ENCODE measurements around the gene PRKG1. TPM values are rescaled to one million over a fixed set of nuclear protein-coding genes. Genes with fewer than 3 reads are reported as not detected.

The PRKG1 gene
- total RNA-seq, 1 experiment from 2014 or later: 10.4 TPM

DNA sequence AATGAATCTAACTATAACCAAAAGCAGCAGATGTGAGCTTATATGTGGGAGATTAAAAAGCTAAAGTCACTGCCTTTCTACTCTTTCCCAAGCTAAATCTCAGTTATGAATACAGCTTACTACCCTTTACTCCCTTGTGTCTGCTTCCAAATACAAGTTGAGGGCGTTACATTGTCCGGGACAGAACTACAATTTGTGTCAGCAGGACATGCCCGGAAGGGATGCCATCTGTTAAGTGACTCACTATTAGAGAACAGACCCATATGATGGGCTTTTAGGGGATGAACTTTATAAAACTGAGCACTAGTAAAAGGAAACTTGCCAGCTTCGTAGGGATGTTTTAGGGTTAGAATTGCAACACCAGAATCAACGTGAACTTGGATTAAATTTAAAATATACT, 924.8 kb downstream of the PRKG1 start:
- H3K36me3 Mint-ChIP-seq (ENCODE audit: insufficient read depth in 1 of 3, low read depth in 3 of 3): no peaks in the 10 kb centered on the region
- WGBS (ENCODE audit: extremely low coverage, insufficient read length, low lambda C conversion rate): no CpG with 5 or more reads among the region's 5 CpGs
- H2BK12ac ChIP-seq (ENCODE audit: insufficient read length, low read depth, low read length): no peak overlapping the region
- H3K4me2 ChIP-seq (ENCODE audit: insufficient read depth, insufficient read length, low read length): no peak overlapping the region
- no peaks in the 10 kb centered on the region for H3K79me1 ChIP-seq (ENCODE audit: insufficient read depth, low read depth, low read length, poor library complexity, severe bottlenecking)
- no peak overlapping the region for H2BK120ac ChIP-seq (ENCODE audit: low read depth, low read length, poor library complexity, severe bottlenecking)
- H3K79me2 ChIP-seq (ENCODE audit: insufficient read depth, low read length): no peaks in the 10 kb centered on the region
- no peak overlapping the region for H2AFZ ChIP-seq (ENCODE audit: low read length)
- no peaks in the 10 kb centered on the region for H3K4me1 Mint-ChIP-seq
- no peak overlapping the region for H4K91ac ChIP-seq (ENCODE audit: insufficient read length, low read depth, low read length)
- no peak overlapping the region for H2BK20ac ChIP-seq (ENCODE audit: low read depth, low read length, poor library complexity, severe bottlenecking)
- no peak overlapping the region for H3K23ac ChIP-seq (ENCODE audit: insufficient read length, low read depth, low read length)
- H3K27ac ChIP-seq (ENCODE audit: insufficient read length, low read depth, low read length): no peak overlapping the region
- no peaks in the 10 kb centered on the region for H4K20me1 ChIP-seq (ENCODE audit: control insufficient read depth, insufficient read depth, insufficient read length)
- H2AK5ac ChIP-seq (ENCODE audit: insufficient read length, low read length): no peak overlapping the region
- no peak overlapping the region for H3K18ac ChIP-seq (ENCODE audit: insufficient read length, low read depth, low read length)
- no peak overlapping the region for H4K8ac ChIP-seq (replicated peaks; ENCODE audit: insufficient read length, low read depth, low read length)
- no peaks in the 10 kb centered on the region for H3K4me1 ChIP-seq (ENCODE audit: insufficient read depth, low read length)
- no peaks in the 10 kb centered on the region for H3K9me3 Mint-ChIP-seq
- H3K9me3 ChIP-seq (ENCODE audit: control insufficient read depth, low read depth, low read length): no peaks in the 10 kb centered on the region
- H3K27me3 Mint-ChIP-seq (ENCODE audit: low read depth): no peaks in the 10 kb centered on the region
- H3K27ac Mint-ChIP-seq: no peak overlapping the region
- no peak overlapping the region for H3K9ac ChIP-seq (ENCODE audit: extremely low read depth, insufficient read length, low read length)
- H3K4me3 Mint-ChIP-seq: no peak overlapping the region
- TF ChIP-seq, protein P1, sequence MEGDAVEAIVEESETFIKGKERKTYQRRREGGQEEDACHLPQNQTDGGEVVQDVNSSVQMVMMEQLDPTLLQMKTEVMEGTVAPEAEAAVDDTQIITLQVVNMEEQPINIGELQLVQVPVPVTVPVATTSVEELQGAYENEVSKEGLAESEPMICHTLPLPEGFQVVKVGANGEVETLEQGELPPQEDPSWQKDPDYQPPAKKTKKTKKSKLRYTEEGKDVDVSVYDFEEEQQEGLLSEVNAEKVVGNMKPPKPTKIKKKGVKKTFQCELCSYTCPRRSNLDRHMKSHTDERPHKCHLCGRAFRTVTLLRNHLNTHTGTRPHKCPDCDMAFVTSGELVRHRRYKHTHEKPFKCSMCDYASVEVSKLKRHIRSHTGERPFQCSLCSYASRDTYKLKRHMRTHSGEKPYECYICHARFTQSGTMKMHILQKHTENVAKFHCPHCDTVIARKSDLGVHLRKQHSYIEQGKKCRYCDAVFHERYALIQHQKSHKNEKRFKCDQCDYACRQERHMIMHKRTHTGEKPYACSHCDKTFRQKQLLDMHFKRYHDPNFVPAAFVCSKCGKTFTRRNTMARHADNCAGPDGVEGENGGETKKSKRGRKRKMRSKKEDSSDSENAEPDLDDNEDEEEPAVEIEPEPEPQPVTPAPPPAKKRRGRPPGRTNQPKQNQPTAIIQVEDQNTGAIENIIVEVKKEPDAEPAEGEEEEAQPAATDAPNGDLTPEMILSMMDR (conservative IDR thresholded peaks at IDR 0.05): no peak
- no peak overlapping the region for H3K56ac ChIP-seq (ENCODE audit: insufficient read length, low read depth, low read length)
- no peak overlapping the region for H3T11ph ChIP-seq (ENCODE audit: low read length)
- H3K27me3 ChIP-seq (ENCODE audit: insufficient read depth, low read length): no peaks in the 10 kb centered on the region
- DNase-seq: no peak
- H2BK15ac ChIP-seq (ENCODE audit: low read depth, low read length): no peak overlapping the region
- no peaks in the 10 kb centered on the region for H3K23me2 ChIP-seq (ENCODE audit: insufficient read length, low read depth, low read length, poor library complexity, severe bottlenecking)
- H3K4ac ChIP-seq (ENCODE audit: low read depth, low read length): no peak overlapping the region
- H2BK5ac ChIP-seq (ENCODE audit: insufficient read length, low read length): no peak overlapping the region
- H4K5ac ChIP-seq (ENCODE audit: insufficient read length, low read depth, low read length): no peak overlapping the region
- H3K14ac ChIP-seq (ENCODE audit: insufficient read depth, low read length): no peak overlapping the region

Data from H9 (cell line).